Testis (tissue), 2 donors: ENCODE data around the gene TMEM256.

Experiments
- POLR2A ChIP-seq: fragments of 450-650 bp; IDR thresholded peaks from one replicate; pipeline ENCODE4 v1.6.1; 2017; ENCODE audit warnings: antibody characterized with exemption, mild to moderate bottlenecking, moderate library complexity
- TF ChIP-seq, protein P1 (sequence below), 3 experiments: fragments of 450-650 bp in 2 of 3; fragments of 200-600 bp in 1 of 3; sonication (generic) in 1 of 3; IDR thresholded peaks; one replicate each; pipeline ENCODE4 v1.5.1; 2016 to 2019; ENCODE audit warnings: antibody characterized with exemption in 3 of 3, mild to moderate bottlenecking in 2 of 3, moderate library complexity in 1 of 3

- TF ChIP-seq, protein P1, sequence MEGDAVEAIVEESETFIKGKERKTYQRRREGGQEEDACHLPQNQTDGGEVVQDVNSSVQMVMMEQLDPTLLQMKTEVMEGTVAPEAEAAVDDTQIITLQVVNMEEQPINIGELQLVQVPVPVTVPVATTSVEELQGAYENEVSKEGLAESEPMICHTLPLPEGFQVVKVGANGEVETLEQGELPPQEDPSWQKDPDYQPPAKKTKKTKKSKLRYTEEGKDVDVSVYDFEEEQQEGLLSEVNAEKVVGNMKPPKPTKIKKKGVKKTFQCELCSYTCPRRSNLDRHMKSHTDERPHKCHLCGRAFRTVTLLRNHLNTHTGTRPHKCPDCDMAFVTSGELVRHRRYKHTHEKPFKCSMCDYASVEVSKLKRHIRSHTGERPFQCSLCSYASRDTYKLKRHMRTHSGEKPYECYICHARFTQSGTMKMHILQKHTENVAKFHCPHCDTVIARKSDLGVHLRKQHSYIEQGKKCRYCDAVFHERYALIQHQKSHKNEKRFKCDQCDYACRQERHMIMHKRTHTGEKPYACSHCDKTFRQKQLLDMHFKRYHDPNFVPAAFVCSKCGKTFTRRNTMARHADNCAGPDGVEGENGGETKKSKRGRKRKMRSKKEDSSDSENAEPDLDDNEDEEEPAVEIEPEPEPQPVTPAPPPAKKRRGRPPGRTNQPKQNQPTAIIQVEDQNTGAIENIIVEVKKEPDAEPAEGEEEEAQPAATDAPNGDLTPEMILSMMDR (IDR thresholded peaks at IDR 0.05): no peak
- no peak for TF ChIP-seq POLR2A
These were observed 7.5 kb upstream of the TMEM256 start for GRCh38 chr17:7411427-7411750.
